Activated CD4-positive, CD25-positive, alpha-beta regulatory T cell treated with anti-CD3 and anti-CD28 coated beads, Interleukin-2, amount 50 U/mL, for 16 hours (primary cell): Measurements from ENCODE around the gene TDRD9.

Experiments used
- DNase-seq: peaks from one replicate; pipeline ENCODE4 v3.0.0-alpha.2; 2020; ENCODE audit warnings: low read depth, low spot score

The TDRD9 gene

DNA sequence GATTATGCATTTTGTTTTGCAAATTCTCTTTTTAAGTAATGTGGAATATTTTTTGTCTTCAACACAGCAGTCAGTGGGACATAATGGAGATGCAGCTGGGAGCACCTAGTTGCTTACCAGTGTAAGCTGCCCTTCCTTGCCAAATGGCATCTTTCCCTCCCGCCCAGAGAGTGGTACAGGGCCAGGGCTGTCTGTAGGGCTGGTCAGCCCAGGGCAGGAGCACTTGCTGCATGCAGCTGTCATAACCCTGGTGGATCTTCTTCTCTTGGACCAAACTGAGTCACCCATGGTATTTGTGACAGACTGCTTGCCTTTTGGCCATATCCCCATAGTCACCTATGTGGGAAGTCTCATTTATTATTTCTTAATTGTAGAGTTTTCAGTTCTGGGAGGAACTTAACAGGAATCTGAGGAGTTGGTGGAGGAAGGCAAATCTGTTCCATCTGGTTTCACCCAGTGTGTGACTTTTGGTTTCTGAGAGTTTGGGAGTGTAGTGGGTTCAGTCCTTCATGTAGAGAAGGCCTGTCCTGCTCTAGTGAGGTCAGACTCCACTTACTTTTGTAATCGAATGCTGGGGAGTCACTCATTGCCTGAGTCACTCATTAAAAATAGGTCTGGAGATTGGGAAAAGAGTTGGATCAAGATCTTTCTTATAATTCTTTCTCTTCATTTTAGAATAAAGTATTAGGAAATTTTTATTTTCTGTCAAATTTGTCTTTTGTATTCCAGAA is 95.2 kb downstream of the TDRD9 start:
- no peak for DNase-seq

DNA sequence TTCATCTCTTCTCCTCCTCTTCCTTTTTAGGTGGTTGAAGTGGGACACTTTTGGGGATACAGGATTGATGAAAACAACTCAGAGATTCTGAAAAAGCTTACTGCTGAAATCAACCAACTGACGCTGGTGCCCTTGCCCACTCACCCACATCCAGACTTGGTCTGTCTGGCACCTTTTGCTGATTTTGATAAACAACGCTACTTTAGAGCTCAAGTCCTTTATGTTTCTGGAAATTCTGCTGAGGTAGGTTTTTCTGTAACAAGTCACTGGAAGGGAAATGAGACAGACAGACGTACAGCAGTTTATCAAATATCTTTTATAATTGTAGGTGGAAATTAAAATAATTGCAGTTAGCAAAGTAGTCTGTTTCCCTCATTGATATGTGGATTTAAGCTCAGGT is 97.3 kb downstream of the TDRD9 start:
- no peak for DNase-seq

DNA sequence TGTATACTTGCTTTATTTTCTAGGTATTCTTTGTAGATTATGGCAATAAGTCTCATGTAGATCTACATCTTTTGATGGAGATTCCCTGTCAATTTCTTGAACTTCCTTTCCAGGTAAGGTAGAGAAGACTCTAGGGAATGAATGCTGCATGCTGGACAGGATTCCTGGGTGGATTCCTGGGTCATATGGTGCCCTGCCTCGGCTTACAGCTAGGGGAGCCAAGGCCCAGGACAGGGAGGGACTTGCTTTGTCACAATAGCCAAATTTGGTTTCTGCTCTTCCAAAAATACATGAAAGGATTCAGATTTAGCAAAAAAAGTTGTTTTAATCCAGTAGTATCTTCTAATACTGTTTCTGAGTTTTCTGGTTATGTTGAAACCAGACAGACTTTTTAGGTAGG is 97.8 kb downstream of the TDRD9 start:
- DNase-seq: no peak

DNA sequence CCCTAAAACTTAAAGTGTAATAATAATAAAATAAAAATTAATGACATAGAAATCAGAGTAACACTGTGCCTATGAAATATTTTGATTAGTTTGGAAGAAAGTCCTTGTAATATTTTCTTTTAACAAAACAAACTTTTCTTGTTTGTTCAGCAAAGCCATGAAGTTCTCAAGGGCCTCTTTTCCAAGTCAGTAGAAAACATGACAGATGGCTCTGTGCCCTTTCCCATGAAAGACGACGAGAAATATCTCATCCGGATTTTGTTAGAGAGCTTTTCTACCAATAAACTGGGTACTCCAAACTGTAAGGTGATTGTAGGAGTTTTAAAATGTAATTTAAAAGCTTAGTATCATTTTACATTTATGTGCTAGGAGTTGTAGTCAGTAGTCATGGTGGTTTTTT is 102.7 kb downstream of the TDRD9 start:
- no peak for DNase-seq

DNA sequence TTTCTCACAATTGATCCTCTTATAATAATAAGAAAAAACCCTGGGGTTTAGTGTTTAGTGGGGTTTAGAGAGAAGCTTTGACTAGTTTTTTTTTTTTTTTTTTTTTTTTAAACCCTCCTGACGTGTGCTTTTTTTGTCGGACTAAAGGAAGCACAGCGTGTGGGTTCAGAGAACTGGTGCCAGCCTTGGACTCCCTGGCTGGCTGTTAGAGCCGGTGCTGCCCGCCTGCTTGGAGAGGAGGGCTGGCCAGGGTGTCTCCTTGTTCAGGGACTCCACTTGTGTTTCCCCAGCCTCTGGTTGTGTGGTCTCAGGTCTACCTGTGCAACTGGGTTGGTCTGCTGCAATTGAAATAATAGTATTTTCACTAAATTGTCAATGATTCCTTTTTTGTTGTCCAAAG is 103.1 kb downstream of the TDRD9 start:
- no peak for DNase-seq

DNA sequence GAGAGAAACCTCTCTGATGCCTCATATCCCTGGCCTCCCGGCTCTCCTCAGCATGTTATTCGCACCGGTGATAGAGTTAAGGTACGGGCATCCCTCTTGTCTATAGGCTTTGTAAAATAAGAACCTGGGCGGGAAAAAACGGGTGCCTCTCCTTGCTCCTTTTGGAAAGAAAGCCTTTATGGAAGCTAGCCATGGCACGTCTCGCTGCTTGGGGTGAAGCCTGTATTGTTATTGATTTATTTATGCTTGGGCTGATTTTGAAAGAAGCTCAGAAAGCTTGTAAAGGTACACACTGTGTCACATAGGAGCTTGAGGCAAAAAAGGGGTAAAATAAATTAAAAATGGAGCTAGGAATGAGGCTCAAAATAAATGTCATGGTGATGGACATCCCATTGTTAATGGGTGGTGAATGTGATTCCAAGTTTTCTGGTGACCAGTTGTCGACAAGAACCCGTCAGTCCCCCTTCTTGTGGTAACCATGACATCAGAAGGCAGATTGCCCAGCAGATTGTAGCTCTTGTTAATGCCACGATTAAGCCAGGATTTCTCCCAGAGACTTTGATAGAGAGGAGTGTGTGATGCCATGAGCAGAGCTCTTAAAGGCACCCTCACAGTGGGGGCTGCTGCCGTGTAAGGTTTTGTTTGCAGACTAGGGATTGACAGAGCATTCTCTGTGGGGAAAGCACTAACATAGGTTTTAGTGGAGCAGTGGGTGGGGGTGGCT is 106.9 kb downstream of the TDRD9 start:
- no peak for DNase-seq

DNA sequence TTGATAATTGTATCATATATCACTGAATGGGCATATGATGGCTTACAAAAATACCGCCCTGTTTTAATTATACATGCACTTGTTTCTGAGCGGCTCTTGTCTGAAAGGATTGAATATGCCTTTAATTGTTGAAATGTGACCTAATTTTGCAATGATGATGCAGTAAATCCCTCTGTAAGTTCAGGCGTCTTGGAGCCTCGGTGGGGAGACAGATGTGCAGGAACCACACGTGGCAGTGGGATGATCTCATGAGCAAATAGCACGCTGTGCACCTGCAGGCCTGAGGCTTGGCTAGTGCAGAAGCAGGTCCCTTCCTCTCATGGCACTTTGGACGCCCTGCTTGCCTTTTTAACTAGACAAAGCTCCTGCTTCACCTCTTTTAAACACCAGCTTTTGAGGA is 108.0 kb downstream of the TDRD9 start:
- no peak for DNase-seq

DNA sequence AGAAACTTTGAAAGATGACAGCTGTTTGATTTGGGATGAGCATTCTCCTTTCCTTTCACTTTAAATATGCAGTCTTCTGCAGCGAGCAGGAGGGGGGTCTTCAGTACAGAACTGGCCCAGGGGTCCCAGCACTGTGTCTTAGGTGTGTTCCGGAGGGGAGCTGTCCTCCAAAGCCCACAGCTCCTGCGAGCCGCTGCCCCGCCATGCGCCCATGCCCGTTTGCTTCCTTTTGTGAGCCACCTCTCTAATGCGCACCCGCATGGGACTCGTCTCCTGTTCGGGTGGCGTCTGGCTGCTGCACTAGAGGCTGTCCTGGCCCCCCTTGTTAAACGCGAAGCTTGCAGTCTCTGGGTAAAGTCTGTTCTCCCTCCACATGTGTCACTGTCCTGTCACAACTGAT is 108.8 kb downstream of the TDRD9 start:
- no peak for DNase-seq

DNA sequence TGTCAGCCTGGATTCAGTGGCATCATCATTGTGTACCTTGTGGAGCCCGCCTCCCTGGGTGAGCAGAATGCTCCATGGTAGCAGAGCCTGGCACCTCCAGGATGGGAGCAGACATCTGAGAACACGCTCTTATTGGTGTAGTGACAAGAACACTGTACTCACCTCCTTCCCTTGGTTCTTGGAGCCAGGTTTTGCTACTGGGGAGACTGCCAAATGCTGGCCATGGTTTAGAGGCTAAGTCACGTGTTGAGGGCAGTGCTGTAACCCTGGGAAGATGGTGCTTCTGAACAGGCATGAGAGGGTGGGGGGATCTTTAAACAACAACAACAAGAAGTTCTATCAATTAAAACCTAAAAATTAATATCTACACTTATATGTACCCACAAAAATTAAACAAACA is 109.6 kb downstream of the TDRD9 start:
- DNase-seq: no peak

DNA sequence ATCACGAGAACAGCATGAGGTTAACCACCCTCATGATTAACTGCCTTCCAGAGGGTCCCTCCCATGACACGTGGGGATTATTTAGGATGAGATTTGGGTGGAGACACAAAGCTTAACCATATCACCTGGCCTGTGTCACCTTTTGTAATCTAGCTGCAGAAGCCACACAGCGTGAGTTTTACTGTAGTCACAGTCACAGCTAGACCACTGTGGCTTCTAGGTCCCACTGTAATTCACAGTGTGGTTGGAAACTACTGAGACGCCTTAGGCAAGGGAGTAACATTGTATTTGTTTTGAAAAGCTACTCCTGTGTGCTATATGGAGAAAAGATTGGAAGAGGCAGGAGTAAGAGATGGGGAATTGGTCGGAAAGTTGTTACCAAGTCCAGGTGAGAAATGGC is 111.0 kb downstream of the TDRD9 start:
- DNase-seq: no peak

DNA sequence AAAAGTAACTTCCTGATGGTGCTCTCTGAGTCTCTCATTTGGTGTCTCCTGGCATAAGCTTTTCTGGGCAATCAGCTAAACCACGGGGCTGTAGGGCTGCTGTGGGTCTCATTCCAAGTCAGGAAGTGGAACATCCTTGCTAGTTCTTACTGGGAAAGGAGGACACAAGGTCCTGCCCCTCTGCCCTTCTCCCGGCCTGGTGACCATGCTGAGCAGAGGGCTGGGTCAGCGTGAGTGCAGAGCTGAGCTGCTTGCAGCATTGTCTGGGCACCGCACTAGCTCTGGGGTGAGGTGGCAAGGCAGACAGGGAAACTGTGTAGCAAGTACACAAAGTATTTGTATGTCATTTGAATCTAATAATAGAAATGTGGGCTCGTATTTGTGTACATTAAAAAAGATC is 112.3 kb downstream of the TDRD9 start:
- no peak for DNase-seq

DNA sequence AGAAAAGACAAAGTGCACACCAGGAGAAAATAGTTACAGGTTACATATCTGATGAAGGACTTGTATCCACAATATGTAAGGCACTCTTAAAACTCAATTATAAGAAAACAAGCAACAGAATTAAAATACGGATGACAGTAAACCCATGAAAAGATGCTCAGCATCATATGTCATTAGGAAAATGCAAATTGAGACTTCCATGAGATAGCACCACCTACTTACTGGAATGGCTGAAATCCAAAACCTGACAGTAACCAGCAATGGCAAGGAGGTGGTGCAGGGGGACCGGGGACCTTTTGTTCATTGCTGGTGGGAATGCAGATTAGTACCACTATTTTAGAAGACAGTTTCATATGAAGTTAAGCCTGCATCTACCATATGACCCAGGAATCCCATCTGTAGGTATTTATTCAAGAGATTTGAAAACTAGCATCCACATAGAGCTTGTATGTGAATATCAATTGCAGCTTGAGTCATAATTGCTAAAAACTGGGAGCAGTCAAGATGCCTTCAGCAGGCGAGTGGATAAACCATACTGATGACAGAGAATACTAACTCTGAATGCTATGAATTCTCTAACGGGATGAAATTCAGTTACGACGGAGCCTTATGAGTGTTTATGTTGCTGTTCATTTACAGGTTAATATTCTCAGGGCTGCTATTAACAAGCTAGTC is 113.3 kb downstream of the TDRD9 start:
- DNase-seq: no peak

DNA sequence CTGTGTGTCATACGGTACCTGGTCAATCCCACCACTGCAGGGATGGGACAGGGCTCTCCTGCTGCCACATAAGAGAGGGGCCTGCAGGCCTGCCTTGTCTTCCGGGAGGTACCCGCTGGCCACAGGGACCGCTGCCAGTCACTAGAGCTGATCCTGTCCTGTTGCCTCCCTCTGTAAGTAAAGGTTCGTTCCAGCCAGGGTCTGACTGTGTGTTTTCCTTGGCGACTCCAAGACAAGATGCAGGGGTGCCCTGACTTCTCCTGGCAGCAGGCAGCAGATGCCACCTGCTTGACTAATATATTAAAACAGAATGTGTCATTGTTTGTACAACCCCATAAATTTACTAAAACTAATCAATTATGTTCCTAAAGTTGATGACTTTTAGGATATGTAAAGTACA is 115.8 kb downstream of the TDRD9 start:
- DNase-seq: no peak

DNA sequence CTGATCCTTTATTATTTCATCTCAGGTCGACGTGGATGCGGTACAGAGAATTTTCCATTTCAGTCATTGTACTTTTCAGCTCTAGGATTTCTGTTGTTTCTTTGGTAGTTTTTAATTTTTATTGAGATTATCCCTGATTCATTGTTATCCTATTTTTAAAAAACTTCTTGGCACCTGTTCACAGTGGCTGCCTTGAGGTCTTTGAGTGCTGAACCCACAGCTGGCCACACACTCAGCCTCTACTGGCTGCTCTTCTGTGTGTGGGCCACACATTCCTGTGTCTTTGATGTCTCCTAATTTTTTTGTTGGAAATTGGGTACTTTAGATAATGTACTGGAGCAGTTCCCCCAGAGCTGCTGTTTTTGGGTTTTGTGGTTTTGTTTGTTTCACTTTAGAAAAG is 119.5 kb downstream of the TDRD9 start:
- DNase-seq: no peak

DNA sequence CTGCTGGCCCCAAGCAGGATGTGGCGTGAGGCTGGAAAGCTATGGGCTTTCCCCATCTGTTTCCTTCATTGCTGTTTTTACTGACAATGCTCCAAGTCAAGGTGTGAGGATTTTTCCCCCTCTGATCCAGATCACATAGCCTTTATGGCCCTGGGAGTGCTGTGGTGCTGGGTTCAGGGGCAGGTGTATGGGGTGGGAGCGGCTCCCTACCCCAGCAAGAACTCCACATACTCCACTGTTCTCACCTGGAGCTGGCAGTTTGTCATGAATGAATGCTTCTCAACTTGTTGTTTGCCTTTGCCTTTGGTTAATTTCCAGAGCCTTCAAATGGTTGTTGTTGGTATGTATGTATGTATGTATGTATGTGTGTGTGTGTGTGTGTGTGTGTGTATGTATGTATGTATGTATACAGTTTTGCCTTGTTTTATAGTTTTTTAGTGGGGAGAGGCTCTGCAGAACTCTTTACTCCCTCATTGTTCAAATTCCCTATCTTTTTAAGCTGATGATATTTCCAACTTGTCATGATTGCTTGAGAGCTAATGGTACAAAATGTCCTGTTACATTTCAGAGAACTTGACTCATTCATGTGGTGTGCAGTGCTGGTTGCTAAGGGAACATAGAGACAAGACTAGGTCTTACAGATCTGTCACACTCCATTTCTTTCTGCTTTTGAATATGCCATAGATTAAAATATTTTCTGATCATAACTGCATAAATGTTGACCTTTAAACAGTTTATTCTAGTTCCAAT is 120.7 kb downstream of the TDRD9 start:
- no peak for DNase-seq

DNA sequence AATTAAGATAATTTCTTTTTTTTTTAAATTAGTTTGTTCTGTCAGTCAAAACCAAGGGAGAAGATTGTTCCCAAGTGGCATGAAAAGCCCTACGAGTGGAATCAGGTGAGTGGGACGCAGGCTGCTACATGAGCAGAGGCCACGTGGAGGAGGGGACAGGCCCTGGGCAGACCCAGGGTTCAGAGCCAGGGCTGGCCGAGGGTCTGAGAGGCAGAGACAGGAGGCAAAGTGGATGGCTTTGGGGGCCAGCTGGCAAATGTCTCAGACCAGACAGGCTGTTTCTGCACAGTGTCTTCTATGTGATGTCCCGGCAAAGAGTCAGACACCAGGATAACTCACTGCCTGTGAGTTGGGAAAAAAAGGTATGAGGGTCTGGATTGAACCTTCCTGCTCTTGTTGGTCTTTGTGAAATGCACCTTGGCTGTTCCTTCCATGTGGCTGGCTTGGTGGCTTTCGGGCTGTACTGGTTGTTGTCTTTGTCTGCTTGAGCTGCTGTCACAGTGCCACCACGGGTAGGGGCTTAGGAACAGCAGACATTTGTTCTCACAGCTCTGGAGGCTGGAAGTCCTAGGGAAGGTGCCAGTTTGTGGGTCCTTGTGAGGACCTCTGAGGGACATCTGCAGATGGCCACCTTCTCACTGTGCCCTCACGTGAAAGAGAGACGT is 121.5 kb downstream of the TDRD9 start:
- DNase-seq: no peak

DNA sequence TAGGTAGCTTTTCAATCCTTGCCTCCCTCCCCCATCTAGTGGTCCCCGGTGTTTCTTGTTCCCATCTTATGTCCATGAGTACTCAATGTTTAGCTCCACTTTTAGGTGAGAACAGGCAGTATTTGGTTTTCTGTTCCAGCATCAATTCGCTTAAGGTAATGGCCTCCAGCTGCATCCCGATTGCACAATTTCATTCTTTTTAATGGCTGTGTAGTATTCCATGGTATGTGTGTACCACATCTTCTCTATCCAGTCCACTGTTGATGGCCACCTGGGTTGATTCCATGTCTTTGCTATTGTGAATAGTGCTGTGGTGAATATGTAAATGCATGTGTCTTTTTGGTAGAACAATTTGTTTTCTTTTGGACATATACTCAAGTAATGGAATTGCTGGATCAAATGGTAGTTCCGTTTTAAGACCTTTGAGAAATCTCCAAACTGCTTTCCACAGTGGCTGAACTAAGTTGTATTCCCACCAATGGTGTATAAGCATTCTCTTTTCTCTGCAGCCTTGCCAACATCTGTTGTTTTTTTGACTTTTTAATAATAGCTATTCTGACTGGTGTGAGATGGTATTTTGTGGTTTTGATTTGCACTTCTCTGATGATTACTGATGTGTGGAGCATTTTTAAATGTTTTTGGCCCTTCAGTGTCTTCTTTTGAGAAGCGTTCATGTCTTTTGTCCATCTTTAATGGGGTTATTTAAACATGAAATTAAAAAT is 123.0 kb downstream of the TDRD9 start:
- DNase-seq: no peak

DNA sequence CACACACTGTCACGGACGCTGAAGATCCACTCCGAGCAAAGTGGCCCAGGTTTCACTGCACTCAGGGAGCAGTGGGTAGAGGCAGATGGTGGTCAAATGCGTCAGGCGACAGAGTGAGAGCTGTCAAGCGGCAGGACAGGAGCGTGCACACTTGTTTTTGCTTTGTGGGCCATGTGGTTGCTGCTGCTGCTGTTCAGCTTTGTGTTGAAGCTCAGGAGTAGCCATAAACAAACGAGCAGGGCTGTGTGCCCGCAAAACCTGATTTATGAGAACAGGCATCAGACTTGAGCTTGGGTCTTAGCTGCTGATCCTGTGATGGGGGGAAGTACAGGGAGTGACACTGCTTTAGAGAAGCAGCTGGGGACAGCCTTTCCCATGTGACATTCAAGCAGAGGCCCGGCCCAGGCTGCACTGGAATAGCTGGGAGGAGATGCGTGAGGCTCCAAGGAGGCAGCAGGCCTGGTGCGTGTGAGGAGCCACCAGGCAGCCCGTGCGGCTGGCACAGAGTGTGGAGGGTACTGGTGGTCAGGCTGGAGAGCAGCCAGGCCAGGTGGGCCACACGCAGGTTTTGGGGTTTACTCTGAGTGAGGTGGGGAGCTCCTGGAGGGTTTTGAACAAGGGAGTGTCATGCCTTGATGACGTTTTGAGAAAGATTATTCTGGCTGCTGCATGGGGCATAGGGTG is 126.1 kb downstream of the TDRD9 start:
- DNase-seq: no peak

DNA sequence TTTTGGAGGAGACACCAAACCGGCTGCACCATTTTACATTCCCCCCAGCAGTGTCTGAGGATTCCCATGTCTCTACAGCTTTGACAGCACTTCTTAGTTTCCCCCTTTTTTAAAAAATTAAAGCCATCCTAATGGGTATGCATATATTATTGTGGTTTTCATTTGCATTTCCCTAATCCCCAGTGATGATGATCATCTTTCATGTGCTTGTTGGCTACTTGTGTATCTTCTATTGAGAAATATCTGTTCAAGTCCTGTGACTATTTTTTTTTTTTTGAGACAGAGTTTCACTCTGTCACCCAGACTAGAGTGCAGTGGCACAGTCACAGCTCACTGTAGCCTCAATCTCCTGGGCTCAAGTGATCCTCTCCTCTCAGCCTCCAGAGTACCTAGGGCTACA is 134.0 kb downstream of the TDRD9 start:
- DNase-seq: no peak

DNA sequence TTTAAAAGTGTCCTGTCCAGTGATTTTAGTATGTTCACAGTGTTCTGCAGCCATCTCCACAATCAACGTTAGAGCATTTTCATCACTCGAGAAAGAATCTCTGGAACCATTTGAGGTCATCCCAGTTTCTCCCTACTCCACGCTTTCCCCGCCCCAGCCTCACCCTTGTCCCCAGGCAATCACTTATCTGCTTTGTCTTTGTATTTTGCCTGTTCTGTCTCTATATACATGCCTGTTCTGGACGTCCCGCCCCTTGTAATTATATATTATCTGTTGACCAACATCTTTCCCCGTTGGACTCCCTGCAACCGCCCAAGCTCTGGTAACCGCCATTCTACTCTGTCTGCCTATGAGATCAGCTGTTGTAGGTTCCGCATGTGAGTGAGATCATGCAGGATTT is 135.7 kb downstream of the TDRD9 start:
- DNase-seq: no peak
